NCI-H2081 treated with DMSO at 0.1 percent for 48 hours (cell line): ENCODE data around the gene IGF2BP3.

Source experiments
- DNase-seq: peaks from one replicate; lab custom pipeline; 2025; lab: John Stamatoyannopoulos, UW

Gene IGF2BP3

GRCh38 chr7:23377134-23377533 is 93.2 kb downstream of the IGF2BP3 start:
- DNase-seq: no peak

DNA sequence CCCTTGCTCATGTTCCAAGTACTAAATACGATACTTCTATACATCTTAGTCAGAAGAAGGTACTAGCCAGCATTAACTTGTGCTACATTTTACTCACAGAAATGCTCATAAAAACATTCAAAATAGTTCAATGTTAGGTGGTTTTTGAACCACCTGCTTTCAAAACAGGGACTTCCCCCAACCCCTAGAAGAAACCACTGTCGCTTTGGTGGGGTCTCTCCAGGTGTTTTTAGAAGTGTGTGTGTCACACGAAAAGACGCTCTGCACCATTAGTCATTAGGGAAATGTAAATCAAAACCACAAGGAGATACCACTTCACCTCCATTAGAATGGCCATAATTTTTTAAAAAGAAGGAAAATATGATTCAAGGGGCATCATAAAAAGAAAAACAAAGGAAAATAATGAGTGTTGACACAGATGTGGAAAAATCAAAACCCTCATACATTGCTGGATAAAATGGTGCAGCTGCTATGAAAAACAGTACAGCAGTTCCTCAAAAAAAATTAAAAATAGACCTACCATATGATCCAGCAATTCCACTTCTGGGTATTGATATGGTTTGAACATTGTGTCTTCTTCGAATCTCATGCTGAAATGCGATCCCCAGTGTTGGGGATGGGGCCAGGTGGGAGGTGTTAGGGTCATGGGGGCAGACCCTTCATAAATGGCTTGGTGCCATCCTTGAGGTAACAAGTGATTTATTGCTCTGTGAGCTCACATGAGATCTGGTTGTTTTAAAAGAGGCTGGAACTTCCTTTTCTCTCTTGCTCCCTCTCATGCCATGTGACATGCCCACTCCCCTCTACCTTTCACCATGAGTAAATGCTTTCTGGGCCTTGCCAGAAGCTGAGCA is 96.9 kb downstream of the IGF2BP3 start:
- peak; percentile 15 for DNase-seq

DNA sequence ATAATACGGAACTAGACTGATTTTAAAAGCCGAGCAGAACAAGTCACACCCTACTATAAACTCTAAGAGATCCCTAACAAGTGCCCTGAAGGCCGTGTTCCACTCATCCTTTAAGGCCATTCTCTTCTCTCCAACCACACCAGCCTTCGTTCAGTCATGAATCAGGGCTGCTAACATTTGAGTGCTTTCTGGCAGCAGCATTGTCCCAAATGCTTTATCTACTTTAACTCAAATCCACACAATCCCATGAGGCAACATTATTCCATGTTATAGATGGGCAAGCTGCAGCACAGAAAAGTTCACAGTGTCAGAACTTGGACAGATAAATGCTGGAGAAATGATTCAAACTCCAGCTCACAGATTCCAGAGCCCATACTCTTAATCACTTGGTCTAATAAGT is 97.7 kb downstream of the IGF2BP3 start:
- no peak for DNase-seq

- DNase-seq: no peak
Observed at GRCh38 chr7:23371654-23372053, 98.6 kb downstream of the IGF2BP3 start.

- DNase-seq: no peak
Observed at GRCh38 chr7:23369695-23370404, 100.4 kb downstream of the IGF2BP3 start.

- no peak for DNase-seq
Observed at GRCh38 chr7:23369100-23369499, 101.2 kb downstream of the IGF2BP3 start.

DNA sequence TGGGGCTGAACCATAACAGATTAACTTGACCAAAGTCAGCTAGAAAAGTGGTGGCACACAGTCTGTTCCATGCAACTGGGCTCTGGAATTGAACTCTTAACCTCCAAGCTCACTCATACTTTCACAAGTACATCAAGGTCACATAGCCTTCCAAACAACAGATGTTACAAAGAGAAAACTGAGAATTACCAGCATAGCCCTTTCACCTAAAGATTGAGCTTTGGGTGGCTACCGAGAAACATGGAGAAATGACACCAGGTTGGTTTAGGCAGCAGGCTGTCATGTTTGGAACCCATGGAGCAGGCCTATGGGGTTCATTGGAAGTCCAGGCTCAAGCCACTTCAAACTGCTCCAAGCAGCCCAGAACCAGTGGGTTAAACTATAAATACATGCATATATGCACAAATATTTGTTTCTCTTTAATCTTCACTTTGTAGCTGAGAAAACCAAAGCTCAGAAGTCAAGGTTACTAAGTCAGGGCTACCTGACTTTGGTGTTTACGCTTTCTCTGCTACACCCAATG is 112.1 kb downstream of the IGF2BP3 start:
- DNase-seq: no peak

DNA sequence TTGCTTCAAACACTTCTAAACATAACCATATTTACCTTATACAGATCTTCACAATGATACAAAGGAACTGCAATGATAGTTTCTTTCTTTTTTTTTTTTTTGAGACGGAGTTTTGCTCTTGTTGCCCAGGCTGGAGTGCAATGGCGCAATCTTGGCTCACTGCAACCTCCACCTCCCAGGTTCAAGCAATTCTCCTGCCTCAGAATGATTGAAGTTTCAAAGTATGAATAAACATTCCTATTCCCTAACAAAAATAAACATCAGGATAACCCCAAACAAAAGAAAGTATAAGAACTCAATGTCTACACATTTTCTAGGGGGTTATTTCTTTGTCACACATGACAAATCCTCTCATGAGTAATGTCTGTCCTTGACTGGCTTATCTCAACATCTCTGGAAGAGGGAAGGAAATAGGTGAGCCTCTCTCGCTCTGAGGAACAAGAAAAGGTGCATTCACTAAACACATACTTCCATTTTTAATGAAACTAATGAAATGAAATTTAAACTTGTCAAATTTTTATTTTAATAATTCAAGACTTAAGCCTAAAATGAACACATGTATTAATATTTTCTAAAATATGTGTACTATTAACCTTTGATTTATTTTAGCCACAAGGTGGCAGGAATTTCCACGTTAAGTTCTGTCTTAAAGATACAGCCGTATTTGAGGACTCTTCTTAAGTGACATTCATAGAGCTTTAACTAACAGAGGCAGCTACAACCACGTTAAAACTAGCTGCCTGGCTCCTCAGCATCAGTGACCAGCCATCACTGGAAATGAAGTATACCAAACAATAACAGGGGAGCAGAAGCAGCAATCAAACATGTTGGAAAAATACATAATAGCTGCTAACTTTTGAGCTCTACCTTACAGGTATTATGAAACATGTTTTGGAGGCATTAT is 112.8 kb downstream of the IGF2BP3 start:
- DNase-seq: no peak

DNA sequence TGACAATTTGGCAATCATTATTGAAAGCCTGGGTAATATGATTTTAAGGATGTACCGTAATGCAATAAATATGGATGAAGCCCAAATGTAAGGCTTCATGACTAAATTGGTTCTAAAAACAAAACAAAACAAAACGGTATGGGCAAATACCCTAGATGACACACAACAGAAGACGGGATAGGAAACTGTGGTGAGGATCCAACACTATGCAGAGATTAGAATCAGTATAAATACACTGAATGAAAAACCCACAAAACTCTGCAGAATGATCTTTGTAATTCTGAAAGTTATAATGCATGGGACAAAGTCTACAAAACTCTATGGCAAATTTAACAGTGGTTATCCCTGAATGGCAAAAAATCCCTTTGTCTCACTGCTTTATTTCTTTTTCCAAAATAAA is 113.6 kb downstream of the IGF2BP3 start:
- no peak for DNase-seq

DNA sequence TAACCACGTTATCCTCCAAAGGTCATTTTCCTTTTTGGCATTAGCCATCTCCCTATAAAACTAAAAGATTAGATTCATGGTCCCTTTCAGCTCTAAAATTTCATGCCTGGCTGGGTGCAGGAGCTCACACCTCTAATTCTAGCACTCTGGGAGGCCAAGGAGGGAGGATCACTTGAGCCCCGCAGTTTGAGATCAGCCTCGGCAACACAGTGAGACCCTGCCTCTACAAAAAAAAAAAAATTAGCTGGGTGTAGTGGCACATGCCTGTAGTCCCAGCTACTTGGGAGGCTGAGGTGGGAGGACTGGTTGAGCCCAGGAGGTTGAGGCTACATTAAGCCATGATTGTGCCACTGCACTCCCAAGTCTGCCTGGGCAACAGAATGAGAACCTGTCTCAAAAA is 114.1 kb downstream of the IGF2BP3 start:
- DNase-seq: no peak

GRCh38 chr7:23353172-23353571 is 117.1 kb downstream of the IGF2BP3 start:
- DNase-seq: peak; percentile 37

DNA sequence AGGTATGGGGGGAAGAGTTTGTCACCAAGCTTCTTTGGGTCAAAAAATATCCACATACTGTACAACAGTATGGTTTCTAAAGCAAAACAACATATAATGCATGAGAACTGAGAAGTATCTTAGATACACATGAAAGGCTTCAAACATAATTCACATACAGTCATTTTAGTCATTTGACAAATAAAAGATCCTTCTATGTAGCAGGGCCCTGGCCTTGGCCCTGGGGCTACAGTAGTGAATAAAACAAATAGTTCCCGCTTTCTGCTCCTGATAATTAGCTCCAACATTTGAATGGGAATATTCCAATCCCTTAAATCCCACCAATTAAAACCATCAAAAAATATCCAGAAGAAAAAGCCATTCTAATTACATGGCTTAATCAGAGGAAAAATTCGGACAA is 119.8 kb downstream of the IGF2BP3 start:
- no peak for DNase-seq

DNA sequence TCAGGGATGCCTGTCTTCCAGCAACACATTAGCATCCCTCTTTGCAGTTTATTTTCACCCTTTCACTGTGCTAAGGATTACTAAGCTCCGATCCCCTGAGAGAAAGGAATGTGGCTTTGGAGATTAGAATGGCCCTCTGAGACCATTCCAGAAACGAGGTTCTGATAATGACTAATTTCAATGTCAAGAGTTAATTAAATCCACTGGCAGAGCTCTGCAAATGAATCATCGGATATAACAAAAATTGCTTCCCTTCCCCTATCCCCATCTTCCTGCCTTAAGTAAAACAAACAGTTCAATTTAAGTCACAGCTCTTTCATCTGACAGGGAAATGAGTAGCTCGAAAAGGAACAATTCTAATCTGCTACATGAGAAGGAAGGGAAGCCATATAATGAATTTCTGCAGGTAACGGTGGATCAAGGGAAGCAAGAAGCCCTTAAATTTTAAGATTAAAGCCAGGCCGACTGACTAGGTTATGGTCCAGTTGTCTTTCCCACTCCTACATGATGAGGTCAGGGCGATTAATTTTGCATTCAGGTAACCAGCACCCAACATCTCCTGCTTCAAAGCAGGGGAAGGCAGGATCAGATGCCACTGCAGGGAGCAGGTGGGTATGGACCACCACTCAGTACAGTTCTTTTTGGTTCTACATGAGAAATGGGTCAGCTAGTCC is 120.7 kb downstream of the IGF2BP3 start:
- DNase-seq: no peak

DNA sequence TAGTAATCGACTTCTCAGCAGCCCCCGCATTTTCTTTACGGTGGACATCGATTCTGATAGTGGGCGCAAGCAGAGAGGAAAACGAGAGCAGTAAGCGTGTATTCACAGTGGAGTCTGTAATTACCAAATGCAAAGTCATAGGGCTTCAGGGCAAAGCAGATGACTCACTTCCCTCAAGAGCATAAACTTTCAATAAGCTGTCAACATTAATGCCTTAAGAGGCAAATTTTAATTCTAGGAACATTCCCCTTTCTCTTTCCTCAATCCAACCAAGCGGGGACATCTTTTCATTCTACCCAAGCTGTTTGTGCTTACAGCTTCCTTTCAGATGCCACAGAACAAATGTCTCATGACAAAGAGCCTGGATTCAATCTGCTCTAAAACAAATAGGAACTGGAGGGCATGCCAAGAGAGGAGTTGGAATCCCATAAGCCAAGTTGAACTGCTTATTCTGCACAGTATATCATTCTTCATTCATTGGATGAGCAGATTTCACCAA is 122.6 kb downstream of the IGF2BP3 start:
- DNase-seq: peak; percentile 27

DNA sequence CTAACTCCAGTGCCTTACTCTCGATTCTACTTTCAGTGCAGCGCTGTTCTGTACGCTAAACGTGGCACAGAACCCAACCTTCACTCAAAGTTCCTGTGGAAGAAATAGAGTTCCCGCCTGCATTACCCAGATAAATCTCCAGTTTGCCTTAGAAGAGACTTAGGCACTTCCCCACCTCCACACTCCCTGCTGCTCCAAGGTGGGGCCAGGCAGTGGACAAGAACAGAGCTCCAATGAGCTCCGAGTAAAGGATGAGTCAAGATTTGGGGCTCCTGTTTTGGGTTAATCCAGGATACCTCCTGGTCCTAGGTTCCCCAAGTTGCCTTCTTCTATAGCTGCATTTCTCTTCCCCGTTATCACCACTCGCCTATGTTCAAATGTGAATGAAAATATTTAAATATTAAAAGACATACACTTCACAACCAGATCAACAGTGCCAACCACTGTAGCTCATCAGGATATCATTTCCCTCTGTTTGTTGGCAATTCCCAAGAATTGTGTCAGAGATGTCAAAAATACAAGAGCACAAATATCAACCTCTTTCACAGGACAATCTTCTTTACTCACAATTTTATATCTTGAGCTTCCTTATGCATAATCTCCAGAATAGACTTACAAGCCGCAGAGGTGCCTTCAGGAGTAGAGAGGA is 123.1 kb downstream of the IGF2BP3 start:
- no peak for DNase-seq

DNA sequence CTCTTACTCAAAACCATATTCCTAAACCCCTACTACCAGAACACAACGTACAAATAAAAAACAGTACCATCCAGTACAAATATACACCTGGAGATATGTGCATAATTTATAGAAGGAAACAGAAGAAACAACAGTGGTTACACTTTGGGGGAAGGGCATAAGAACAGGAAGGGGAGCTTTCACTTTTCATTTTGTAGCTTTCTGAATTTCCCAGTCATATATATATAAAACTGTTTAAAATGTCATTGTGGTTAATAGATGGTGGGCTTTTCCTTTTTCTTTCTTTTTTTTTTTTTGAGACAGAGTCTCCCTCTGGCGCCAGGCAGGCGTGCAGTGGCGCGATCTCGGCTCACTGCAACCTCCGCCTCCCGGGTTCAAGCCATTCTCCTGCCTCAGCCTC is 124.0 kb downstream of the IGF2BP3 start:
- DNase-seq: no peak

- DNase-seq: no peak
Observed at GRCh38 chr7:23345601-23346000, 124.7 kb downstream of the IGF2BP3 start.

- DNase-seq: no peak
Observed at GRCh38 chr7:23343806-23344475, 126.3 kb downstream of the IGF2BP3 start.

- no peak for DNase-seq
Observed at GRCh38 chr7:23343102-23343501, 127.2 kb downstream of the IGF2BP3 start.

DNA sequence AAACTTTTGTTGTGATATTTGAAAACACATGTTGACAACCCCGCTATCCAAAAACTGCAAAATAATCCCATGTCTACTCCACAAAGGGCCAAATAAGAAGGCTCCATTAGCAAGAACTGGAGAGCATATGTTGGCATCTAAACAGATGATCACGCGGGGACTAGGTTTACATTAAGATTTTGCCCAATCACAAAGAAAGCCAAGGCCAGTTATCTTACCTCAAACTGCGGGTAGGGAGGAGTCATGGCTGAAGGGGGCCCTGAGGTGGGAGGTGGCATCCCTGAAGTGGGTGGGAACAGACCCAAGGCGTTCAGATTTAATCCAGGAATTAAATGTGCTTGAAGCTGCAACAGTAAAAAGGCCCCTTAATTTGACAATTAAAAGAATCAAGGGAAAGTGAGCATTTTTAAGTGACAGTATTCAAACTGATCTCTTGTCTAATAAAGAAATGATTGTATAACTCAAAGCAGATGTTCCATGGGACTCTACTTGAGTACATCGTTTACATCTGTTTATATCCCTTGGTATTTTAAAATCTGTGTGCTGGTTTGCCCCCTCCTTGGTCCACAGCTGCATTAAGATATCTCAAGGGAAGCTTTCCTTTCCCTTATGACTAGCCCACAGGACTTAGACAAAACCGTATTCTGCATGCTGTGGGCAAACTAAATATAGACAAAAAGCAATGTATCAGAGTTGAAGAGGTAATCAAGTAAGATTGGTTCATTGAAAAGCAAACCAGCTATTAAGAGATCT is 128.3 kb downstream of the IGF2BP3 start:
- DNase-seq: no peak
